Spleen (tissue), 7 donors: ENCODE data around the gene TRIML1.

Experiments
- CTCF ChIP-seq, 11 experiments: fragments of 200-600 bp in 7 of 11; fragments of 450-650 bp in 4 of 11; sonication (generic) in 4 of 11; IDR thresholded peaks in 8 of 11; conservative IDR thresholded peaks in 3 of 11; 1 replicate in 7 of 11; 2 replicates in 4 of 11; pipeline versions ENCODE4 v1.4.0 to v1.8.0; 2016 to 2021; ENCODE audit warnings: antibody characterized with exemption in 11 of 11, inconsistent platforms in 4 of 11, mild to moderate bottlenecking in 1 of 11
- POLR2A ChIP-seq, 3 donors: fragments of 450-650 bp; IDR thresholded peaks; one replicate each; pipeline ENCODE4 v1.5.1; 2017; ENCODE audit warnings: antibody characterized with exemption in 3 of 3, mild to moderate bottlenecking in 1 of 3
- POLR2AphosphoS5 ChIP-seq, 3 donors: sonication (generic); formaldehyde crosslinking; IDR thresholded peaks; one replicate each; pipeline ENCODE4 v1.5.1; 2017; ENCODE audit warnings: antibody characterized with exemption in 3 of 3
- donor health status: DM: no; HTN: no; CAD: no; lungs with moderate emphysema.
- donor health status: DM: no; HTN: no; CAD: no.
- donor health status: DM: no; HTN: no; CAD: no.

GRCh38 chr4:188113156-188113555 is 26.1 kb upstream of the TRIML1 start:
- TF ChIP-seq CTCF (IDR thresholded peaks at IDR 0.05 in 8 of 11, conservative IDR thresholded peaks at IDR 0.05 in 3 of 11) (no peak), POLR2A (IDR thresholded peaks at IDR 0.05) (no peak), POLR2AphosphoS5 (IDR thresholded peaks at IDR 0.05) (no peak)
